A673 (cell line): Measurements from ENCODE around the gene NDUFA1.

Experiments used
- CTCF ChIP-seq: fragments of 300-800, 200-600 bp; sonication (generic); conservative IDR thresholded peaks from 2 replicates; pipeline ENCODE4 v1.5.1; 2017; ENCODE audit warnings: low read depth, mild to moderate bottlenecking, antibody characterized with exemption, low read length, moderate library complexity, mixed read lengths
- EZH2 ChIP-seq: fragments of 200-600 bp; sonication (generic); IDR thresholded peaks from 2 replicates; pipeline ENCODE4 v1.6.1; 2017; ENCODE audit warnings: borderline replicate concordance, low read depth, mild to moderate bottlenecking, mixed read lengths, antibody characterized with exemption, low read length; ENCODE audit not compliant: poor library complexity, severe bottlenecking

- no peak for TF ChIP-seq EZH2
- no peak for TF ChIP-seq CTCF
Observed at GRCh38 chrX:119916310-119916709, 44.7 kb downstream of the NDUFA1 start.
